ENCODE results near the gene ZCCHC14.
"Not testable (repeated sequence)": the region's sequence is repeated elsewhere in the genome, so short reads cannot be mapped to it uniquely, and the experiment has no call there.

The ZCCHC14 gene

DNA sequence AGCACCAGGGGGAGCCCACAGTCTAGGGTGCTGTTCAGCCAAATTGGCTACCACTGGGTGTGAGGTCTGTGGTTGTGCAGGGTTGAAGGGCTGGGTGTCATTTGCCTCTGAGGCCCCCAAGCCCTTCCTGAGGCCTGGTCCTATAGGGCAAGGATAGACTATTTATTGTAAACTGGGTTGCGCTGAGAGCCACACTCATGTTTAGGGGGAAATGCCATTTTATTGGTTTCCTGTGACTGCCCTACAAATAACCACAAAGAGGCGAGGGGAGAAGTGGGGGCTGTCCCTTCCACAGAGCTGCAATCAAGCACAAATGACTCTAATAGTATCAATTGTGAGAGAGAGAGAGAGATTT lies 3.6 kb upstream of the ZCCHC14 start:
- Mint-ChIP-seq H3K4me3 (no peak overlapping the region), H3K36me3 (ENCODE audit: low read depth) (no peaks in the 10 kb centered on the region), H3K9me3 (no peaks in the 10 kb centered on the region), H3K4me1 (peaks cover 30% of the 10 kb centered on the region), H3K27me3 (ENCODE audit: low read depth, poor library complexity) (peaks cover 6% of the 10 kb centered on the region), H3K27ac (no peak overlapping the region)
- TF ChIP-seq, protein P1, sequence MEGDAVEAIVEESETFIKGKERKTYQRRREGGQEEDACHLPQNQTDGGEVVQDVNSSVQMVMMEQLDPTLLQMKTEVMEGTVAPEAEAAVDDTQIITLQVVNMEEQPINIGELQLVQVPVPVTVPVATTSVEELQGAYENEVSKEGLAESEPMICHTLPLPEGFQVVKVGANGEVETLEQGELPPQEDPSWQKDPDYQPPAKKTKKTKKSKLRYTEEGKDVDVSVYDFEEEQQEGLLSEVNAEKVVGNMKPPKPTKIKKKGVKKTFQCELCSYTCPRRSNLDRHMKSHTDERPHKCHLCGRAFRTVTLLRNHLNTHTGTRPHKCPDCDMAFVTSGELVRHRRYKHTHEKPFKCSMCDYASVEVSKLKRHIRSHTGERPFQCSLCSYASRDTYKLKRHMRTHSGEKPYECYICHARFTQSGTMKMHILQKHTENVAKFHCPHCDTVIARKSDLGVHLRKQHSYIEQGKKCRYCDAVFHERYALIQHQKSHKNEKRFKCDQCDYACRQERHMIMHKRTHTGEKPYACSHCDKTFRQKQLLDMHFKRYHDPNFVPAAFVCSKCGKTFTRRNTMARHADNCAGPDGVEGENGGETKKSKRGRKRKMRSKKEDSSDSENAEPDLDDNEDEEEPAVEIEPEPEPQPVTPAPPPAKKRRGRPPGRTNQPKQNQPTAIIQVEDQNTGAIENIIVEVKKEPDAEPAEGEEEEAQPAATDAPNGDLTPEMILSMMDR (IDR thresholded peaks at IDR 0.05) = no peak
- no peak for DNase-seq

DNA sequence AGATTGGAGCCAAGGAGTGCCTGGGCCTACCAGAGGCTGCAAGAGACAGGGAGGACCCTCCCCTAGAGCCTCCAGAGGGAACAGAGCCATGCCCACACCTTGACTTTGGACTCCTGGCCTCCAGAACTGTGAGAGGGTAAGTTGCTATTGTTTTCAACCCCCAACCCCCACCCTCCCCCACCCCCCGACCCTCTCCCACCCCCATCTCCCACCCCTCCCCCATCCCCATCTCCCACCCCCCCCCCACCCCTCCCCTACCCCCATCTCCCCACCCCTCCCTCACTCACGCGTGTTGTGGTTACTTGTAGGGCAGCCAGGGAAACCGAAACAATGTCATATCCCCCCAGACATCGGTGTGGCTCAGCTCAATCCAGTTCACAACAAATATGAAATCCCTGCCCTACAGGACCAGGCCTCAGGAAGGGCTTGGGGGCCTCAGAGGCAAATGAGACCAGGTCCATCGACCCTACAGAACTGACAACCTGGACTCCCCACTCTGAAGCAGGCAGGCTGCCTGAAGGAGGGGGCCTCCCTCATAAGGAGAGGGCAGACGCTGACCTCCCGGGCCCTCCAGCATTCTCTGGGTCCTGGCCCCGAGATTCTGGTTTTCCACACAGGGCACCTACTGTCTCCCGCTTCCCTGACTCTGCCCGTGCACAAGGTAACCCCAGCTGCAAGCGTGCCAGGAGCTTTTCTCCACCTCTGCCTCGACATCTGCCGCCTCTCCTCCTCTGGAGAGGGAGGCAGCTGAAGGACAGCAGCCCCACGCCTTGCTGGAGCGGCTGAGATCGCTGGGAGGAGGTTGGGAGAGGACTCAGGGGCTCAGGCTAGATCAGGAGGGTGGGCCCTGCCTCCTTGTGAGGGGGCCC lies 3.0 kb upstream of the ZCCHC14 start:
- no peak overlapping the region for H3K4me3 Mint-ChIP-seq
- H3K27me3 Mint-ChIP-seq (ENCODE audit: low read depth, poor library complexity) = peaks cover 6% of the 10 kb centered on the region
- DNase-seq = no peak
- H3K4me1 Mint-ChIP-seq = peaks cover 36% of the 10 kb centered on the region
- H3K27ac Mint-ChIP-seq = no peak overlapping the region
- H3K36me3 Mint-ChIP-seq (ENCODE audit: low read depth) = no peaks in the 10 kb centered on the region
- TF ChIP-seq, protein P1 (IDR thresholded peaks at IDR 0.05) = no peak
- no peaks in the 10 kb centered on the region for H3K9me3 Mint-ChIP-seq

GRCh38 chr16:87493608-87494280 lies 920 bp upstream of the ZCCHC14 start:
- no peak for DNase-seq
- Mint-ChIP-seq H3K4me3 (peak overlapping the region; percentile 71), H3K36me3 (ENCODE audit: low read depth) (no peaks in the 10 kb centered on the region), H3K27ac (no peak overlapping the region), H3K4me1 (peaks cover 51% of the 10 kb centered on the region), H3K27me3 (ENCODE audit: low read depth, poor library complexity) (peaks cover 12% of the 10 kb centered on the region), H3K9me3 (no peaks in the 10 kb centered on the region)
- TF ChIP-seq, protein P1 (IDR thresholded peaks at IDR 0.05) = no peak

DNA sequence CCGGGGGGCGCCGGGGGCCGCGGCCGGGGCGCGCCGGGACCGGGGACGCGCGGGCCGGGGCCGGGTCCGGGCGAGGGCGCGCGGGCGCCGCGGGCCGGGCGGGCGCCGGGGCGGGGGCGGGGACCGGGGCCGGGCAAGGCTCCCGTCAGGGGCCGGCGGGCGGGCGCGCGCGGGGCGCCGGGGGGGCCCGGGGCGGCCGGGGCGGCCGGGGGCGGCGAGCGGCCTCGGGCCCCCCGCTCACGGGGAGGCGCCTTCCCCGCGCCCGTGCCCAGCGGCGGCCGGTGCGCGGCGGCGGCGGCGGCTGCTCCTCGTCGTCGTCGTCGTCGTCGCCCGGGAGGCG lies 563 bp downstream of the ZCCHC14 start:
- peaks cover 12% of the 10 kb centered on the region for H3K27me3 Mint-ChIP-seq (ENCODE audit: low read depth, poor library complexity)
- H3K9me3 Mint-ChIP-seq = no peaks in the 10 kb centered on the region
- H3K27ac Mint-ChIP-seq = no peak overlapping the region
- TF ChIP-seq, protein P1 (IDR thresholded peaks at IDR 0.05) = no peak
- H3K4me1 Mint-ChIP-seq = peaks cover 62% of the 10 kb centered on the region
- H3K36me3 Mint-ChIP-seq (ENCODE audit: low read depth) = no peaks in the 10 kb centered on the region
- H3K4me3 Mint-ChIP-seq = no peak overlapping the region
- no peak for DNase-seq

- H3K9me3 Mint-ChIP-seq = no peaks in the 10 kb centered on the region
- H3K36me3 Mint-ChIP-seq (ENCODE audit: low read depth) = no peaks in the 10 kb centered on the region
- H3K4me1 Mint-ChIP-seq = peaks cover 63% of the 10 kb centered on the region
- DNase-seq = peak; percentile 49
- TF ChIP-seq, protein P1 (IDR thresholded peaks at IDR 0.05) = no peak
- H3K27me3 Mint-ChIP-seq (ENCODE audit: low read depth, poor library complexity) = peaks cover 12% of the 10 kb centered on the region
- no peak overlapping the region for H3K27ac Mint-ChIP-seq
- peak overlapping the region; percentile 88 for H3K4me3 Mint-ChIP-seq
Measured at GRCh38 chr16:87491522-87492290, 1.1 kb downstream of the ZCCHC14 start.

- Mint-ChIP-seq H3K4me1 (peaks cover 63% of the 10 kb centered on the region), H3K4me3 (peak overlapping the region; percentile 88)
- H3K27ac Mint-ChIP-seq; H3K27me3 Mint-ChIP-seq (ENCODE audit: low read depth, poor library complexity); H3K9me3 Mint-ChIP-seq; DNase-seq; H3K36me3 Mint-ChIP-seq (ENCODE audit: low read depth): not testable (repeated sequence)
Measured at GRCh38 chr16:87490799-87491521, 1.9 kb downstream of the ZCCHC14 start.
